Activated gamma-delta T cell (primary cell): ENCODE results near the gene IMPDH1.
A peak's percentile ranks its signal among the peaks of the same experiment; 100 is the strongest.

Experiments used
- DNase-seq: peaks from one replicate; lab custom pipeline; 2025; lab: John Stamatoyannopoulos, UW

IMPDH1 gene

GRCh38 chr7:128360359-128360678 is 49.5 kb downstream of the IMPDH1 start:
- no peak for DNase-seq

GRCh38 chr7:128359939-128360338 is 49.8 kb downstream of the IMPDH1 start:
- no peak for DNase-seq

- DNase-seq, result no peak
These were observed 50.4 kb downstream of the IMPDH1 start for GRCh38 chr7:128359336-128359735.

- no peak for DNase-seq
These were observed 51.5 kb downstream of the IMPDH1 start for GRCh38 chr7:128358233-128358632.

- DNase-seq, result no peak
These were observed 52.6 kb downstream of the IMPDH1 start for GRCh38 chr7:128357217-128357613.

GRCh38 chr7:128356546-128357216 is 53.1 kb downstream of the IMPDH1 start:
- no peak for DNase-seq

- DNase-seq, result no peak
These were observed 56.2 kb downstream of the IMPDH1 start for GRCh38 chr7:128353610-128354009.

- DNase-seq, result no peak
These were observed 56.6 kb downstream of the IMPDH1 start for GRCh38 chr7:128353189-128353588.

- no peak for DNase-seq
These were observed 57.1 kb downstream of the IMPDH1 start for GRCh38 chr7:128352636-128353035.

- no peak for DNase-seq
These were observed 57.6 kb downstream of the IMPDH1 start for GRCh38 chr7:128352153-128352537.

GRCh38 chr7:128351296-128352152 is 58.3 kb downstream of the IMPDH1 start:
- DNase-seq, result no peak

GRCh38 chr7:128350708-128351295 is 59.0 kb downstream of the IMPDH1 start:
- DNase-seq, result no peak

- no peak for DNase-seq
These were observed 60.3 kb downstream of the IMPDH1 start for GRCh38 chr7:128349466-128349825.

- no peak for DNase-seq
These were observed 62.1 kb downstream of the IMPDH1 start for GRCh38 chr7:128347647-128348097.

- no peak for DNase-seq
These were observed 65.4 kb downstream of the IMPDH1 start for GRCh38 chr7:128344431-128344774.

GRCh38 chr7:128343554-128344430 is 66.0 kb downstream of the IMPDH1 start, which contains the start of gene RBM28:
Gene RBM28 (minus strand): TSS chr7:128343908. CDS start chr7:128343793, 115 bp downstream.
- peak; percentile 62 for DNase-seq
